Measurements from ENCODE around the gene OPRM1.
"Not testable (repeated sequence)": the region's sequence is repeated elsewhere in the genome, so short reads cannot be mapped to it uniquely, and the experiment has no call there.

The OPRM1 gene

DNA sequence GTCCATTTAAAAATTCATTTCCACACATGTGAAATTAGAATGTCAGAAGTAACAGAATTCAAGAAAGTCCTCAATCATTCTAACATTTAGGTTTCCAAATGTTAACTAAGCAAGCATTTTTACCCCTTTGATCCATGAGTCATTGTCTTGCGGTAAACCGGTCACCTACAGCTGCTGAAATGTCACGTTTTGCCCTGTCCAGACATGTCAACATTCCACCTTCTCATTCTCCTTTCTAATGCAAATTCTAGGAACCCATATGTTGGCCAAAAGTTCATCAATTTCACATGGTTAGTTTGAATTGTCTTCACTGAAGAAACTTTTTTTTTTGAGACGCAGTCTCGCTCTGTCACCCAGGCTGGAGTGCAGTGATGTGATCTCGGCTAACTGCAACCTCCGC, 200.4 kb downstream of the OPRM1 start:
- H3K4me3 ChIP-seq (replicated peaks; ENCODE audit: insufficient read depth, low read length): no peak overlapping the region
- no peak for DNase-seq (ENCODE audit: low read depth in 1 of 2, low spot score in 1 of 2)
- H3K27me3 ChIP-seq (ENCODE audit: insufficient read depth, poor library complexity, severe bottlenecking): no peaks in the 10 kb centered on the region
- no peak overlapping the region for H3K27ac ChIP-seq (replicated peaks)
- TF ChIP-seq, protein P1, sequence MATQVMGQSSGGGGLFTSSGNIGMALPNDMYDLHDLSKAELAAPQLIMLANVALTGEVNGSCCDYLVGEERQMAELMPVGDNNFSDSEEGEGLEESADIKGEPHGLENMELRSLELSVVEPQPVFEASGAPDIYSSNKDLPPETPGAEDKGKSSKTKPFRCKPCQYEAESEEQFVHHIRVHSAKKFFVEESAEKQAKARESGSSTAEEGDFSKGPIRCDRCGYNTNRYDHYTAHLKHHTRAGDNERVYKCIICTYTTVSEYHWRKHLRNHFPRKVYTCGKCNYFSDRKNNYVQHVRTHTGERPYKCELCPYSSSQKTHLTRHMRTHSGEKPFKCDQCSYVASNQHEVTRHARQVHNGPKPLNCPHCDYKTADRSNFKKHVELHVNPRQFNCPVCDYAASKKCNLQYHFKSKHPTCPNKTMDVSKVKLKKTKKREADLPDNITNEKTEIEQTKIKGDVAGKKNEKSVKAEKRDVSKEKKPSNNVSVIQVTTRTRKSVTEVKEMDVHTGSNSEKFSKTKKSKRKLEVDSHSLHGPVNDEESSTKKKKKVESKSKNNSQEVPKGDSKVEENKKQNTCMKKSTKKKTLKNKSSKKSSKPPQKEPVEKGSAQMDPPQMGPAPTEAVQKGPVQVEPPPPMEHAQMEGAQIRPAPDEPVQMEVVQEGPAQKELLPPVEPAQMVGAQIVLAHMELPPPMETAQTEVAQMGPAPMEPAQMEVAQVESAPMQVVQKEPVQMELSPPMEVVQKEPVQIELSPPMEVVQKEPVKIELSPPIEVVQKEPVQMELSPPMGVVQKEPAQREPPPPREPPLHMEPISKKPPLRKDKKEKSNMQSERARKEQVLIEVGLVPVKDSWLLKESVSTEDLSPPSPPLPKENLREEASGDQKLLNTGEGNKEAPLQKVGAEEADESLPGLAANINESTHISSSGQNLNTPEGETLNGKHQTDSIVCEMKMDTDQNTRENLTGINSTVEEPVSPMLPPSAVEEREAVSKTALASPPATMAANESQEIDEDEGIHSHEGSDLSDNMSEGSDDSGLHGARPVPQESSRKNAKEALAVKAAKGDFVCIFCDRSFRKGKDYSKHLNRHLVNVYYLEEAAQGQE (IDR thresholded peaks at IDR 0.05; ENCODE audit: insufficient replicate concordance, low read depth): no peak
- TF ChIP-seq CTCF (IDR thresholded peaks at IDR 0.05; ENCODE audit: insufficient read depth, low read length) (no peak), POLR2AphosphoS5 (IDR thresholded peaks at IDR 0.05; ENCODE audit: low read depth) (no peak), GABPA (IDR thresholded peaks at IDR 0.05; ENCODE audit: low read depth) (no peak), SPI1 (IDR thresholded peaks at IDR 0.05; ENCODE audit: borderline replicate concordance, low read depth) (no peak)

- not testable (repeated sequence) for DNase-seq (ENCODE audit: low read depth in 1 of 2, low spot score in 1 of 2); H3K27ac ChIP-seq (replicated peaks); H3K4me3 ChIP-seq (replicated peaks; ENCODE audit: insufficient read depth, low read length)
Measured at GRCh38 chr6:154241061-154241460, 202.0 kb downstream of the OPRM1 start.

GRCh38 chr6:154241581-154241980, 202.5 kb downstream of the OPRM1 start:
- Histone ChIP-seq H3K4me3 (replicated peaks; ENCODE audit: insufficient read depth, low read length) (no peak overlapping the region), H3K27me3 (ENCODE audit: insufficient read depth, poor library complexity, severe bottlenecking) (no peaks in the 10 kb centered on the region), H3K27ac (replicated peaks) (no peak overlapping the region)
- DNase-seq (ENCODE audit: low read depth in 1 of 2, low spot score in 1 of 2): no peak
- TF ChIP-seq GABPA (IDR thresholded peaks at IDR 0.05; ENCODE audit: low read depth) (no peak), SPI1 (IDR thresholded peaks at IDR 0.05; ENCODE audit: borderline replicate concordance, low read depth) (no peak), POLR2AphosphoS5 (IDR thresholded peaks at IDR 0.05; ENCODE audit: low read depth) (no peak), CTCF (IDR thresholded peaks at IDR 0.05; ENCODE audit: insufficient read depth, low read length) (no peak)
- TF ChIP-seq, protein P1 (IDR thresholded peaks at IDR 0.05; ENCODE audit: insufficient replicate concordance, low read depth): no peak

More at GRCh38 chr6:154241061-154241460, 202.0 kb downstream of the OPRM1 start:
- not testable (repeated sequence) for H3K27me3 ChIP-seq (ENCODE audit: insufficient read depth, poor library complexity, severe bottlenecking)

- no peak overlapping the region for H3K4me3 ChIP-seq (replicated peaks; ENCODE audit: insufficient read depth, low read length)
- no peak for TF ChIP-seq CTCF (IDR thresholded peaks at IDR 0.05; ENCODE audit: insufficient read depth, low read length)
- TF ChIP-seq, protein P1 (IDR thresholded peaks at IDR 0.05; ENCODE audit: insufficient replicate concordance, low read depth): no peak
- no peak for TF ChIP-seq SPI1 (IDR thresholded peaks at IDR 0.05; ENCODE audit: borderline replicate concordance, low read depth)
- TF ChIP-seq POLR2AphosphoS5 (IDR thresholded peaks at IDR 0.05; ENCODE audit: low read depth): no peak
- no peak for TF ChIP-seq GABPA (IDR thresholded peaks at IDR 0.05; ENCODE audit: low read depth)
- no peak overlapping the region for H3K27ac ChIP-seq (replicated peaks)
Measured at GRCh38 chr6:154242617-154243357, 203.7 kb downstream of the OPRM1 start.

More at GRCh38 chr6:154242617-154243357, 203.7 kb downstream of the OPRM1 start:
- H3K27me3 ChIP-seq (ENCODE audit: insufficient read depth, poor library complexity, severe bottlenecking): no peaks in the 10 kb centered on the region
- no peak for DNase-seq (ENCODE audit: low read depth in 1 of 2, low spot score in 1 of 2)

Data from HL-60 (cell line).